Mesendoderm (in vitro differentiated cells): ENCODE measurements around the gene RPL10A.

ENCODE experiments used
- DNase-seq: peaks from one replicate; pipeline ENCODE4 v3.0.0; 2013
- H2AK5ac ChIP-seq: 2 replicates; pipeline ENCODE4 v1.6.1; 2013; ENCODE audit warnings: low read length, inconsistent platforms
- H2BK120ac ChIP-seq: 2 replicates; pipeline ENCODE4 v1.6.1; 2013; ENCODE audit warnings: low read depth, mild to moderate bottlenecking, low read length, moderate library complexity, mixed read lengths
- H2BK15ac ChIP-seq: replicated peaks from 2 replicates; pipeline ENCODE4 v1.6.1; 2013; ENCODE audit warnings: low read depth, mild to moderate bottlenecking, moderate library complexity
- H2BK5ac ChIP-seq: 2 replicates; pipeline ENCODE4 v1.6.1; 2013; ENCODE audit warnings: low read length, inconsistent platforms
- H3K18ac ChIP-seq: 2 replicates; pipeline ENCODE4 v1.6.1; 2013; ENCODE audit warnings: mild to moderate bottlenecking, low read length, mixed read lengths
- H3K23ac ChIP-seq: one replicate; pipeline ENCODE4 v1.6.1; 2013; ENCODE audit warnings: low read length
- H3K27ac ChIP-seq: 2 replicates; pipeline ENCODE4 v1.5.1; 2013; ENCODE audit warnings: low read depth, mild to moderate bottlenecking, inconsistent platforms, low read length, moderate library complexity
- H3K27me3 ChIP-seq: 2 replicates; pipeline ENCODE4 v1.6.1; 2013; ENCODE audit warnings: low read length, control low read depth, mild to moderate bottlenecking, inconsistent platforms; ENCODE audit not compliant: insufficient read depth, poor library complexity
- H3K36me3 ChIP-seq: 2 replicates; pipeline ENCODE4 v1.6.1; 2013; ENCODE audit warnings: low read length, inconsistent platforms; ENCODE audit not compliant: control insufficient read depth, insufficient read depth
- H3K4ac ChIP-seq: one replicate; pipeline ENCODE4 v1.6.1; 2013; ENCODE audit warnings: low read depth, mild to moderate bottlenecking, low read length, moderate library complexity
- H3K4me1 ChIP-seq: 2 replicates; pipeline ENCODE4 v1.6.1; 2013; ENCODE audit warnings: low read depth, low read length, inconsistent platforms; ENCODE audit not compliant: control insufficient read depth
- H3K4me2 ChIP-seq: 2 replicates; pipeline ENCODE4 v1.6.1; 2013; ENCODE audit warnings: low read length
- H3K4me3 ChIP-seq: 2 replicates; pipeline ENCODE4 v1.5.1; 2013; ENCODE audit warnings: mild to moderate bottlenecking, low read length
- H3K56ac ChIP-seq: one replicate; pipeline ENCODE4 v1.6.1; 2013; ENCODE audit warnings: low read length
- H3K79me1 ChIP-seq: 2 replicates; pipeline ENCODE4 v1.6.1; 2013; ENCODE audit warnings: low read length, inconsistent platforms
- H3K79me2 ChIP-seq: 2 replicates; pipeline ENCODE4 v1.6.1; 2013; ENCODE audit warnings: mild to moderate bottlenecking, low read length; ENCODE audit not compliant: control insufficient read depth, insufficient read depth
- H3K9ac ChIP-seq: 2 replicates; pipeline ENCODE4 v1.6.1; 2013; ENCODE audit warnings: low read length, inconsistent platforms
- H4K5ac ChIP-seq: one replicate; pipeline ENCODE4 v1.6.1; 2013; ENCODE audit warnings: low read length
- H4K8ac ChIP-seq: one replicate; pipeline ENCODE4 v1.6.1; 2013; ENCODE audit warnings: low read depth, mild to moderate bottlenecking, control low read depth, low read length, moderate library complexity
- WGBS: extraction: QIAGEN DNeasy Blood & Tissue Kit; methylation state at CpG from one replicate; pipeline ENCODE4 v1.1.7; 2013; ENCODE audit warnings: low lambda C conversion rate, missing lambda C conversion rate; ENCODE audit not compliant: insufficient coverage; ENCODE audit errors: extremely low coverage; 5-methylcytosine and 5-hydroxymethylcytosine counted together

Gene RPL10A

DNA sequence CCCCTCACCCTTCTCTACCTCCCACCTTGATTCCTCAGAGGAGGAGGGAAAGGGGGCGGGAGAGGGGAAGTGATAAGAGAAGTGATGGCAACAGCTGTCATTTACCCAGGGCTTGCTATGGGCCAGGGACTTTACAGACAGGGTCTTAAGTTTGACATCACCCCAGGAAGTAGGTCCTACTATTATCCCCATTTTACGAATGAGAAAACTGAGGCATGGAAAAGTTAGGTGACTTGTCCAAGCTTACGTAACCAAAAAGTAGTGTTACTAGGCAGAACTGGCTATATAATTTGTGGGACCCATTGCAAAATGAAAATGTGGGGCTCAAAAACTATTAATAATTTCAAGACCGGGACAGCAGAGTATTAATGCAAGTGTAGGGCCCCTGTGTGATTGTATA, 26.6 kb upstream of the RPL10A start:
- WGBS, result no CpG with 5 or more reads among the region's 4 CpGs

GRCh38 chr6:35442693-35443092, 25.5 kb upstream of the RPL10A start:
- H3K4me3 ChIP-seq, result no peak overlapping the region
- no peak overlapping the region for H3K18ac ChIP-seq
- no peak overlapping the region for H2AK5ac ChIP-seq
- no peak overlapping the region for H3K9ac ChIP-seq
- H3K4ac ChIP-seq, result no peak overlapping the region
- no peak overlapping the region for H2BK120ac ChIP-seq
- H3K27me3 ChIP-seq, result no peaks in the 10 kb centered on the region
- H3K23ac ChIP-seq, result no peak overlapping the region
- H3K27ac ChIP-seq, result no peak overlapping the region
- WGBS, result no CpG with 5 or more reads among the region's 5 CpGs
- H2BK15ac ChIP-seq, result no peak overlapping the region
- no peaks in the 10 kb centered on the region for H3K79me2 ChIP-seq
- H4K5ac ChIP-seq, result no peak overlapping the region
- H3K4me1 ChIP-seq, result no peaks in the 10 kb centered on the region
- no peaks in the 10 kb centered on the region for H3K36me3 ChIP-seq
- H3K56ac ChIP-seq, result no peak overlapping the region
- H3K79me1 ChIP-seq, result no peaks in the 10 kb centered on the region
- no peak for DNase-seq
- H2BK5ac ChIP-seq, result no peak overlapping the region
- H4K8ac ChIP-seq, result no peak overlapping the region
- H3K4me2 ChIP-seq, result no peak overlapping the region

More for the DNA sequence above, 26.6 kb upstream of the RPL10A start:
- no peak overlapping the region for H3K18ac ChIP-seq
- H4K8ac ChIP-seq, result no peak overlapping the region
- no peak overlapping the region for H3K4me2 ChIP-seq
- no peaks in the 10 kb centered on the region for H3K79me2 ChIP-seq
- no peaks in the 10 kb centered on the region for H3K36me3 ChIP-seq
- no peak overlapping the region for H3K56ac ChIP-seq
- H3K9ac ChIP-seq, result no peak overlapping the region
- no peaks in the 10 kb centered on the region for H3K27me3 ChIP-seq
- H3K4ac ChIP-seq, result no peak overlapping the region
- no peak overlapping the region for H3K23ac ChIP-seq
- H3K27ac ChIP-seq, result no peak overlapping the region
- DNase-seq, result no peak
- no peak overlapping the region for H2BK15ac ChIP-seq
- H3K79me1 ChIP-seq, result no peaks in the 10 kb centered on the region
- H2AK5ac ChIP-seq, result no peak overlapping the region
- no peak overlapping the region for H3K4me3 ChIP-seq
- H2BK120ac ChIP-seq, result no peak overlapping the region
- no peak overlapping the region for H4K5ac ChIP-seq
- H3K4me1 ChIP-seq, result no peaks in the 10 kb centered on the region
- H2BK5ac ChIP-seq, result no peak overlapping the region

DNA sequence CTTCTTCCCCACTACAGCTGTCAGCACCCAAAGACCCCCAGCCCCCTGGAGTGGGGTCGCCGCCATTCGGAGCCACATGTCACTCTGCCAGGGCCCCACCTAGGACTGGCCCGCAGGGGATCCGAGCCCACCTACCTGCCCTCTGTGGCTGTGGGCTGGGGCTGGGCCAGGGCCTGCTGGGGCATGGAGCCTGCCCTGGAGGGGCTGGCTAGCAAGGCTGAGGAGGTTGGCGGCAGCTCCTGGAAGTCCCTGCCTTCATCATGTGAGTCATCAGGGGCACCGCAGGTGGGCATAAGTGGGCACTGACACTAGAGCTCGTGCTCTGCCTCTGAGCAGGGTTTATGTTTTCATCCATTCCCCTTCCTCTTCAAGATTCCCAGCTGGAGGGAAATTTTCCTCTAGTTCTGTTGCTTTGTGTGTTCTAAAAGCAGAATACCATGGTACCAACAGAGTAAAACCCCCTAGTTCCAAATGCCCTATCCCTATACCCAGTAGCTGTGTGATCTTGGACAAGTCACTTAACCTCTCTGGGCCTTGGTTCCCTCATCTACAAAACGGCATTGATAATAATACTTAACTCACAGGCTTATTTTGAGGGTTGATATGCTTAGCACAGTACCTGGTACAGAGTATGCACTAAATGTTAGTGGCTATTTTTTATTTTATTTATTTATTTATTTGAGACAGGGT, 24.7 kb upstream of the RPL10A start:
- Histone ChIP-seq H3K27ac (no peak overlapping the region), H2AK5ac (no peak overlapping the region), H3K9ac (no peak overlapping the region), H3K36me3 (no peaks in the 10 kb centered on the region), H3K27me3 (no peaks in the 10 kb centered on the region), H3K79me2 (no peaks in the 10 kb centered on the region), H4K5ac (no peak overlapping the region), H3K4ac (no peak overlapping the region), H3K18ac (no peak overlapping the region), H3K79me1 (no peaks in the 10 kb centered on the region), H3K4me3 (no peak overlapping the region), H2BK5ac (no peak overlapping the region), H3K4me2 (no peak overlapping the region), H2BK120ac (no peak overlapping the region), H3K23ac (no peak overlapping the region), H3K4me1 (no peaks in the 10 kb centered on the region), H4K8ac (no peak overlapping the region), H2BK15ac (no peak overlapping the region), H3K56ac (no peak overlapping the region)
- WGBS, result no CpG with 5 or more reads among the region's 9 CpGs
- no peak for DNase-seq

GRCh38 chr6:35445691-35446090, 22.5 kb upstream of the RPL10A start:
- no peak overlapping the region for H3K27ac ChIP-seq
- H4K8ac ChIP-seq, result no peak overlapping the region
- H2AK5ac ChIP-seq, result no peak overlapping the region
- WGBS, result no CpG with 5 or more reads among the region's 7 CpGs
- H3K4me3 ChIP-seq, result no peak overlapping the region
- no peak overlapping the region for H2BK15ac ChIP-seq
- no peak for DNase-seq
- no peaks in the 10 kb centered on the region for H3K4me1 ChIP-seq
- no peak overlapping the region for H4K5ac ChIP-seq
- no peak overlapping the region for H3K4me2 ChIP-seq
- H3K79me1 ChIP-seq, result no peaks in the 10 kb centered on the region
- no peak overlapping the region for H2BK120ac ChIP-seq
- H3K4ac ChIP-seq, result no peak overlapping the region
- H3K18ac ChIP-seq, result no peak overlapping the region
- no peak overlapping the region for H2BK5ac ChIP-seq
- no peak overlapping the region for H3K23ac ChIP-seq
- H3K9ac ChIP-seq, result no peak overlapping the region
- H3K27me3 ChIP-seq, result no peaks in the 10 kb centered on the region
- H3K79me2 ChIP-seq, result no peaks in the 10 kb centered on the region
- H3K36me3 ChIP-seq, result no peaks in the 10 kb centered on the region
- H3K56ac ChIP-seq, result no peak overlapping the region

DNA sequence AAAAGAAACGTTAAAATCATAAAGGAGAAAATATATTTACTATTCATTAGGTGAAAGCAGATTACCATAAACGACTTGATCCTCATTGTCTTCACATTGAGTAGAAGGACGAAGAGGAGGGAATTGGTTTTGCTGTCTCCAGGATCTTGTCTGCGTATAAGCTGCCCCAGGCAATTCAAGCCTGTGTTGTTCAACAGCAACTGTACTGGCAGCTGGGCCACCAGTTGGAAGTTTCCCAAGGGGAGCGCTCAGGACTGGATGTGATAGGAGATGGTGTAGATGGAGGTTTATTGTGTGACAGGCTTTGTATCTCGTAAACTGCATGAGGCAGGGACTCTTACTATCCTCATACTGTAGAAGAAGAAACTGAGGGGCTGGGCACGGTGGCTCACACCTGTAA, 20.0 kb upstream of the RPL10A start:
- Histone ChIP-seq H3K56ac (no peak overlapping the region), H3K9ac (no peak overlapping the region), H4K5ac (no peak overlapping the region), H4K8ac (no peak overlapping the region), H3K4me2 (no peak overlapping the region), H3K79me1 (no peaks in the 10 kb centered on the region), H3K4ac (no peak overlapping the region), H3K18ac (no peak overlapping the region), H2AK5ac (no peak overlapping the region), H3K27ac (no peak overlapping the region), H2BK5ac (no peak overlapping the region), H3K79me2 (no peaks in the 10 kb centered on the region), H3K4me1 (peaks cover 2% of the 10 kb centered on the region), H3K27me3 (no peaks in the 10 kb centered on the region), H3K36me3 (no peaks in the 10 kb centered on the region), H2BK15ac (no peak overlapping the region), H2BK120ac (no peak overlapping the region), H3K23ac (no peak overlapping the region), H3K4me3 (no peak overlapping the region)
- no CpG with 5 or more reads among the region's 7 CpGs for WGBS
- DNase-seq, result no peak

DNA sequence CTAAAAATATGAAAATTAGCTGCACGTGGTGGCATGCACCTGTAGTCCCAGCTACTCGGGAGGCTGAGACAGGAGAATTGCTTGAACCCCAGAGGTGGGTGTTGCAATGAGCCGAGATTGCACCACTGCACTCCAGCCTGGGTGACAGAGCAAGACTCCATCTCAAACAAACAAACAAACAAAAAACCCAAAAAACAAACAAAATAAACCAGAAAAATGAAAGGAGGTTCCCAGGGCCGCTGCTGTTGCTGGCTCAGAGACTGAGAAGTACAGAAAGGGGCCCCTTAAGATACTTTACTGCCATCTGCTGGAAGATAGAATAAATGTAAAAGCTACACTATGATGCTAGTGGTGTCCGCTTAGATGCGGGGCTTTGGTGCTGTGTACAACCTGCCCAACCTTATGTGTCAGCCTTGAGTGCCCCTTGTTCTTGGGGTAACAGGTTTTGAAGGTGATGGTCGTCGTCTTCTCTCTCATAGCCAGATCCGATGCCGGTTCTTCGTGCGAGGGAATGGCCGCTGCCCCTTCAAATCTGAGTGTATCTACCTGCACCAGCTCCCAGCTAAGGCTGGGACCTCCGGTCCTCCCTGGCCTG, 18.8 kb upstream of the RPL10A start:
- H2AK5ac ChIP-seq, result no peak overlapping the region
- H3K18ac ChIP-seq, result no peak overlapping the region
- H3K4me1 ChIP-seq, result peaks cover 2% of the 10 kb centered on the region
- H2BK120ac ChIP-seq, result no peak overlapping the region
- no peak overlapping the region for H3K4ac ChIP-seq
- no CpG with 5 or more reads among the region's 14 CpGs for WGBS
- H3K56ac ChIP-seq, result no peak overlapping the region
- no peaks in the 10 kb centered on the region for H3K79me2 ChIP-seq
- peak; percentile 76 for DNase-seq
- H3K79me1 ChIP-seq, result peaks cover 1% of the 10 kb centered on the region
- no peak overlapping the region for H2BK15ac ChIP-seq
- H3K23ac ChIP-seq, result no peak overlapping the region
- no peak overlapping the region for H4K5ac ChIP-seq
- no peak overlapping the region for H2BK5ac ChIP-seq
- H3K36me3 ChIP-seq, result no peaks in the 10 kb centered on the region
- no peak overlapping the region for H3K9ac ChIP-seq
- no peak overlapping the region for H3K4me3 ChIP-seq
- H4K8ac ChIP-seq, result no peak overlapping the region
- H3K4me2 ChIP-seq, result no peak overlapping the region
- no peak overlapping the region for H3K27ac ChIP-seq
- no peaks in the 10 kb centered on the region for H3K27me3 ChIP-seq
